Measurements from ENCODE around the gene SSBP2. TPM values are rescaled to one million over a fixed set of nuclear protein-coding genes. Genes with fewer than 3 reads are reported as not detected.

SSBP2 gene
- total RNA-seq, 1 donor from 2014 or later: 85.8 TPM

GRCh38 chr5:81426359-81427030, 324.4 kb downstream of the SSBP2 start:
- DNase-seq (ENCODE audit: low spot score in 2 of 2, unreplicated experiment in 2 of 2): no peak
- no peaks in the 10 kb centered on the region for H3K27me3 Mint-ChIP-seq (ENCODE audit: low read depth)
- no peak for TF ChIP-seq CTCF (IDR thresholded peaks at IDR 0.05; ENCODE audit: unreplicated experiment)
- H3K4me3 Mint-ChIP-seq: no peak overlapping the region
- H3K27ac Mint-ChIP-seq: peak overlapping the region; percentile 70
- peaks cover 1% of the 10 kb centered on the region for H3K36me3 Mint-ChIP-seq
- H3K9me3 Mint-ChIP-seq: no peaks in the 10 kb centered on the region
- peaks cover 14% of the 10 kb centered on the region for H3K4me1 Mint-ChIP-seq

- peaks cover 3% of the 10 kb centered on the region for H3K36me3 Mint-ChIP-seq
- H3K4me3 Mint-ChIP-seq: no peak overlapping the region
- H3K27ac Mint-ChIP-seq: peak overlapping the region; percentile 47
- peak; percentile 93 for TF ChIP-seq CTCF (IDR thresholded peaks at IDR 0.05; ENCODE audit: unreplicated experiment)
- H3K9me3 Mint-ChIP-seq: no peaks in the 10 kb centered on the region
- no peak for DNase-seq (ENCODE audit: low spot score in 2 of 2, unreplicated experiment in 2 of 2)
- peaks cover 14% of the 10 kb centered on the region for H3K4me1 Mint-ChIP-seq
- H3K27me3 Mint-ChIP-seq (ENCODE audit: low read depth): no peaks in the 10 kb centered on the region
These were observed 325.3 kb downstream of the SSBP2 start for GRCh38 chr5:81425569-81425968.

- Mint-ChIP-seq H3K36me3 (peaks cover 3% of the 10 kb centered on the region), H3K27me3 (ENCODE audit: low read depth) (no peaks in the 10 kb centered on the region), H3K4me1 (peaks cover 18% of the 10 kb centered on the region), H3K9me3 (no peaks in the 10 kb centered on the region), H3K27ac (no peak overlapping the region), H3K4me3 (no peak overlapping the region)
- no peak for DNase-seq (ENCODE audit: low spot score in 2 of 2, unreplicated experiment in 2 of 2)
- no peak for TF ChIP-seq CTCF (IDR thresholded peaks at IDR 0.05; ENCODE audit: unreplicated experiment)
These were observed 326.2 kb downstream of the SSBP2 start for GRCh38 chr5:81424728-81425127.

- Mint-ChIP-seq H3K36me3 (peaks cover 5% of the 10 kb centered on the region), H3K27ac (peak overlapping the region; percentile 32), H3K27me3 (ENCODE audit: low read depth) (no peaks in the 10 kb centered on the region), H3K4me3 (no peak overlapping the region), H3K9me3 (no peaks in the 10 kb centered on the region), H3K4me1 (peaks cover 15% of the 10 kb centered on the region)
- no peak for DNase-seq (ENCODE audit: low spot score in 2 of 2, unreplicated experiment in 2 of 2)
- TF ChIP-seq CTCF (IDR thresholded peaks at IDR 0.05; ENCODE audit: unreplicated experiment): no peak
These were observed 328.2 kb downstream of the SSBP2 start for GRCh38 chr5:81422671-81423070.

- no peak for DNase-seq (ENCODE audit: low spot score in 2 of 2, unreplicated experiment in 2 of 2)
These were observed 330.7 kb downstream of the SSBP2 start for GRCh38 chr5:81420039-81420667.

More at GRCh38 chr5:81420039-81420667, 330.7 kb downstream of the SSBP2 start:
- Mint-ChIP-seq H3K9me3 (no peaks in the 10 kb centered on the region), H3K36me3 (peaks cover 7% of the 10 kb centered on the region), H3K27me3 (ENCODE audit: low read depth) (no peaks in the 10 kb centered on the region), H3K4me1 (peaks cover 3% of the 10 kb centered on the region), H3K27ac (peak overlapping the region; percentile 3), H3K4me3 (no peak overlapping the region)
- no peak for TF ChIP-seq CTCF (IDR thresholded peaks at IDR 0.05; ENCODE audit: unreplicated experiment)

Data from mesothelial cell of epicardium (in vitro differentiated cells).